NOMO-1 treated with dmso at 0.1 percent for 144 hours (cell line): ENCODE results near the gene GLIS1.

Experiments used
- DNase-seq: peaks from one replicate; lab custom pipeline; 2025; ENCODE audit not compliant: unreplicated experiment; lab: John Stamatoyannopoulos, UW

The GLIS1 gene

GRCh38 chr1:53513846-53514245, 225.1 kb downstream of the GLIS1 start:
- DNase-seq = no peak

- DNase-seq = no peak
Observed at GRCh38 chr1:53512807-53513755, 225.9 kb downstream of the GLIS1 start.

DNA sequence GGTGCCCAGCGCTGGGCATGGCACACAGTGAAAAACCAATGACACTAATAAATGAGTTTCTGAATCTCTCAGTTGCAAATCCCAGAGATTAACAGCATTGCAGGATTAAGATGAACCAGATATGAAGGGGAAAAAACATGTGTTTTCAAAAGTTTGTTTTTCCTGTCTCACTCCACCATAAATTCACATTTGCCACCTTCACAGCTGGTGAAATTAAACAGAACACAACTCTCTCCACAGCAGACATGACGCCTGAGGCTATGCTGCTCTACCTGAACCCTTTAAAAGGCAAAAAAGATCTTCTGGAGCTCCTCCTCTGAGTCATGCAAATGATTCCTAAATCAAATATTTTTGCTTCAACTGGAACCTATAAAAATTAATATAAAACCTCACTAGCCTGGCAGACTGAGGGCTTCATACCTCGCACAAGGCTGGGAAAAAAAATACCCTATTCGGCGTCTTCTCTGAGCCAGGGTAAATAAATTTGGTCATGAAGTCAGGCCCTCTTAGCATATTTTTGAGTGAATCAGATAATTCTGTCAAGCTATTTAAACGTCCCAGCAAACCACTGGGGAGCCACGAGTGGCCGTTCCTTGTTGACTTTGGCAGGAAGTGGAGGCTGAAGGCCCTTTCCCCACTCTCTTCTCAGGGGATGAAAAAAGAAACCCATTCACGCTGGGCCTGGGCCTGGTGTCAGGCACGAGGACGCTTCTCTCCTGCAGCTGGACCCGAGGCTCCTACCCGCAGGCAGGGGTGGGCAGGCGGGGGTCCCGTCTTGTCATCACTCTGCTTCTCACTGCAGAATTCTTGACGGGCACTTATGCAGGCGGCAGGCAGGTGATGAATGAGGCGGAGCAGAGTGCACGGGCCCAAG, 226.8 kb downstream of the GLIS1 start:
- no peak for DNase-seq

GRCh38 chr1:53511323-53511932, 227.5 kb downstream of the GLIS1 start:
- no peak for DNase-seq

- DNase-seq = no peak
Observed at GRCh38 chr1:53510215-53510614, 228.7 kb downstream of the GLIS1 start.

DNA sequence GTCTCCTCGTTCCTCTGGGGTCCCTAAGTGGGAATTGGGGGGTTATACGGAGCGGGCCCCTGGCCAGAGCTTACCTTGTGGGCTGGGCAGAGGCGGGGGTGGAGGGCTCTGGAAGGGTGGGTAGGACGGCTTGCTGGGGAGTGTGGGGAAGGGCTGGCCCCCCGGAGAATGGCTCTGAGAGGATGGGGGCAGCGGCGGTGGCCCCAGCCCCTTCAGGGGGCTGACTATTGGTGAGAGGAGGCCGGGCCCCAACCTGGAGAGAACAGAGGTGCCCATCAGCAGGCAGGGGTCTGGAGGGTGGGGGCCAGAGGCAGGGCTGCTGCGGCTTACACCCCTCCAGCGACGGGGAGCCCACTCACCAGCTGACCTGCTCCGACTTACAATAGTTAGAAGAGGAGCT, 229.2 kb downstream of the GLIS1 start:
- DNase-seq = no peak

DNA sequence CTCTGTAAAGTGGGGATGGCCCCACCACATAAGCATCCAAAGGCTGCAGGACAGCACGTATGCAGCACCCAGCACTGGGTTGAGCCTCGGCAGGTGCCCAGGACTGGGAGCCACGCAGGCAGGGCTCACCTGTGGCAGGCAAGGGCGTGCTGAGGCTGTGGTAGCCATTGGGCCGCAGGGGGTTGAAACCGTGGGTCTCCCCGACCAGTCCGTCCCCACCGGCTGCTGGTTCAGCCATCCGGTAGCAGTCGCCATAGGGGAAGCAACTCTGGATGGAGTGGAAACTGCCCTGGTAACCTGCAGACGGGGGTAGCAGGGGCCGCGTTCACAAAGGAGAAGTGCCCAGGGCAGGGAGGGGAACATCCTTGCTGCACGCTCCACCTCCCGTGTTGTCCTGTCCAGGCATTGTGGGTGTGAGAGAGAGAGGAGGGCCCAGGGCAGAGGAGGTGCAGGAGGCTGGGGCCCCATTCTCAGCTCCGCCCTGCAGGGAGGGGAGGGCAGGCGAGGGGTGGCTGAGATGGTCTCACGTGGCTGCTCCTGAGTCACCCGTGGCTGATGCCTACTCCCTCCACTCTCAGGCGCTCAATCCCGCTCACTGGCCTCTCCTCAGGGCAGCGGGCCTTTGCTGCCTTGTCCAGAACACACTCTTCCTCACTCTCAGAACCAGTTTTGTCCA, 229.8 kb downstream of the GLIS1 start:
- DNase-seq = peak; percentile 85

GRCh38 chr1:53508056-53508990, 230.6 kb downstream of the GLIS1 start:
- no peak for DNase-seq

DNA sequence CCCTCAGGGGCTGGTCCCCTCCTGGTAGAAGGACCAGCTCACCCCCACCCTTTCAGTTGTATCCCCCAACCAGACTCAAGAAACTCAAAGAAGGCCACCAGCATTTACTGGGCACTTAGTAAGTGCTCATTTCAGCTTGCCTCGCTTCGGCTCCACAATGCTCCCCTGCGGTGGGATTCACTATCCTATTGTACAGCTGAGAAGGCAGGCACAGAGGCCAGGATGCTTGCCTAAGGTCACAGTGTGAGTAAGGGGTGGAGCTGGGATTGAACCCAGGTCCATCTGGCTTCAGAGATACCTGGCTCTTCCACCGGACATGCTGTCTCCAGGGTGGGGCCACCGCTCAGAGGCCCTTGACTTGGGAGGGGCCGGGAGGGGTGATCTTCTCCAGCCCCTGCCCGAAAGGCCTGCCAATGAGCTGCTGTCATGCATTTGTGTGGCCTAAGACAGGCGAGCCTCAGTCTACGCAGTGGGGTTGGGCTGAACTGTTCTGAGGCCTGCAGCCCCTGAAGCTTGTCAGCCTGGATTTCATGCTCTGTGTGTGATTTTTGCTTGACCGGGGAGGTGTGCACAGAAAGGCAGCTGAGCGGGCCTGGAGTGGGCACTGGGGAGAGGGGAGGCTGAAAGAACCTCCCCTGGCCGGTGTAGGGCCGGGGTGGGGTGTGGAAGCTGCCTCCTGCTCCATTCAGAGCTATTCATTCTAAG, 231.7 kb downstream of the GLIS1 start:
- DNase-seq = no peak

GRCh38 chr1:53506355-53507050, 232.5 kb downstream of the GLIS1 start:
- DNase-seq = no peak

DNA sequence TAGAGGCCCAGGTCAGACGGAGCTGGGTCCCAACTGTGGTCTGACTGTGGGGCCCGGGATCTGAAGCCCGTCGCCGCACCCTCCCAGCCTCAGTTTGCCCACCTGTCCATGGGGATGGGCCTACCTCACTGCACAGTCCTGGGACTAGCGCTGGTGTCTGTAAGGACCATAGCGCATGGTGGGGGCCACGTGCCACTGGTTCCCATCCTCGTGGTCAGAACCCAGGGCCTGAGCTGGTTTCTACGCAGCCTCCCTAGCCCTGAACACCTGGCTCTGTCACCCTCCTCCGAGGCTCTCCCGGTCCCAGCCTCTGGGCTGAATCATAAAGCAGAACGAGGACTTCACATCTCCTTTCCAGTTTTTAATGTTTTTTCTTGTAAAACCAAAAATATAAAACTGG, 233.1 kb downstream of the GLIS1 start:
- DNase-seq = no peak

DNA sequence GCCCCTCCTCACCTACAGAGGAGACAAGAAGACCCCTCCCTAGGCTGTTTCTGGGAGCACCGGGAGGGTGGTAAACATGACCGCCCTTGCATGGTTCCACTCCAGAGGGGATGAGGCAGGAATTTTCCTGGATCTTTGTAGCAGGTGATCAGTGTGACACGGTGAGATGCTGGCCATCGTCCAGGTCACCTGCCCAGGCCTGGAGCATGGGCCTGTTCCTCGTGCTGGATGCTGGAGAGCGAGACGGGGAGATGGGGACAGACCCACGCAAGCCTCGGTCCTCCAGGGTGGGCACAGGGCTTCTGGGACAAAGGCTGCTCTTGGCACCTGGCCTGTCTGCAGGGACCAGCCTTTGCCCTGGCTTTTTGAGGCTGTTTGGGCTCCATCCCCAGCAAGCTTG, 233.6 kb downstream of the GLIS1 start:
- no peak for DNase-seq

DNA sequence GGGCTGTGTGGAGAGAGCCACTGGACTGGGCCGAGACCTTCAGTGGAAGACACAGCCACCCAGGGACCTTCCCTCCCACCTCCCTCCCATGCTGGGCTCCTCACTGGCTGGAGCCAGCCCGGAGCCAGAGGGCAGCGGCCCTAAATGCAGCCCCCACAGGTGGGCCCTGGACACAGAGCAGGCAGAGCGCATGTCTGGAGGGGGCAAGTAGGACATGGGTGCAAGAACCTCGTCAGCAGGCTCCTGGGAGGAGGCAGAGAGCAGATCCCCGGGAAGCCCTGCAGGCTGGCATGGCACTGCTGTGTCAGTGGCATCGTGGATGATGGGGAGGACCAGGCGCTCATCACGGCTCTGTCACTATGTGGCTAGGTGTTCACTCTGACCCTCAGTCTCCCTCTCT, 234.1 kb downstream of the GLIS1 start:
- DNase-seq = no peak

DNA sequence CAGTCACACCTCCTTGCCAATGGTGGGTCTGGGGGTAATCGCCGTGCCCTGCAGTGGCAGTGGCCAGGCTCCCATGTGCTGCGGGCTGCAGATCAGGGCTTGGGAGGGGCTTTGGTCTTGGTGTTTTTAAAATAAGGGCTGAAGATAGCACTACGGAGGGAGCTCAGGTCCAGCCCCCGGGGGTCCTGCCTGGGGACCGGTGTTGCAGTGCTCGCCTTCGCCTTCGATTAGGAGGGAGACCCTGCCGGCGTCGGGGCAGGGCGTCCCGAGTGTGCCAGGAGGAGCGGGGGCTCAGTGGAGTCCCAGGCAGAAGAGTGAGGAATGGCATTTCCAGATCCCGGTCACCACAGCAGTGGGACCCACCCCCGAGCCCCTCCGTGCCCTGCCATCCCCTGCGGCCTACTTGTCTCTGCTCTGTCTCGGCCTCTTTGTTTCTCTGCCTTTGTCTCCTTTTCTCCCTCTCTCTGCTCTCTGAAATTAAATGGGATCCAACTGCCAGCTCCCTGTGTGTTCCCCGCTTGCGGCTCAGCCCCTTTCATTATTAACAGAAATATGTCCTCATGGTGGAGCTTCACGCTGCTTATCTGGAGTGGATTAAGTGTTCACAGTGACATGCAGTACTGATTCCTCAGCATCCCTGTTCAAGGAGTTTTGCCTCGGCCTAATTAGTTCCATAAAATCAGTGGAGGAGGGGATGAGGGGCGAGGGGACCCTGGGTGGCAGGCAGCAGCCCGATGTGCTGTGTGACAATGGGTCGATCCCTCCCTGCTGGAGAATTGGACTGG, 235.3 kb downstream of the GLIS1 start:
- DNase-seq = no peak

DNA sequence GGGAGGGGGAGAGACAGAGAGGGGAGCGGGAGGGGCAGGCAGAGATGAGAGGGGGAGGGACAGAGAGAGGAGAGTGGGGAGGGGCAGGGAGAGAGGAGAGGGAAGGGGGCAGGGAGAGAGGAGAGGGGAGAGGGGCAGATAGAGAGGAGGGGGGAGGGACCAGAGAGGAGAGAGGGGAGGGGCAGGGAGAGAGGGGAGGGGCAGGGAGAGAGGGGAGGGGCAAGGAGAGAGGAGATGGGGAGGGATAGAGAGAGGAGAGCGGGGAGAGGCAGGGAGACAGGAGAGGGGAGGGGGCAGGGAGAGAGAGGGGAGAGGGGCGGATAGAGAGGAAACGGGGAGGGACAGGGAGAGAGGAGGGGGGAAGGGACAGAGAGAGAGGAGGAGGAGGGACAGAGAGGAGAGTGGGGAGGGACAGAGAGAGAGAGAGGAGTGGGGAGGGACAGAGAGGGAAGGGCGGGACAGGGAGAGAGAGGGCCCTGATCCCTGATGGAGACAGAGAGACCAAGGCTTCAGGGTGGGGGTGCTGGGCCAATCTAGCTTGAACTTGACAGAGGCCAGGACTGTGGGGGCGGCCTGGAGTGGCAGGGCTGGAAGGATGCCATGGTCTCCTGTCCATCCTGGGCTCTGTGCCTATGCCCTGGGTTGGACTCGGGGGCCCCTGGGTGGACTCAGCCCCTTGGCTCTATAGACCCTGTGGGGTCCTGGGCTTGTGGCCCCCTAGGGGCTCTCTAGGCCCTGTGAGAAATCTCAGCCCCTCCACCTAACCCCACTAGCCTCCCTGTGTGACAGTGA, 236.1 kb downstream of the GLIS1 start:
- no peak for DNase-seq

- DNase-seq = no peak
Observed at GRCh38 chr1:53501065-53502005, 237.6 kb downstream of the GLIS1 start.
